HG03045 (cell line): ENCODE data around the gene MYO18B.

Source experiments
- ATAC-seq: cut with Tn5 transposase; IDR thresholded peaks from one replicate; pipeline ENCODE4 v1.9.1; 2021; ENCODE audit warnings: mild to moderate bottlenecking, moderate library complexity; ENCODE audit not compliant: unreplicated experiment

Gene MYO18B

DNA sequence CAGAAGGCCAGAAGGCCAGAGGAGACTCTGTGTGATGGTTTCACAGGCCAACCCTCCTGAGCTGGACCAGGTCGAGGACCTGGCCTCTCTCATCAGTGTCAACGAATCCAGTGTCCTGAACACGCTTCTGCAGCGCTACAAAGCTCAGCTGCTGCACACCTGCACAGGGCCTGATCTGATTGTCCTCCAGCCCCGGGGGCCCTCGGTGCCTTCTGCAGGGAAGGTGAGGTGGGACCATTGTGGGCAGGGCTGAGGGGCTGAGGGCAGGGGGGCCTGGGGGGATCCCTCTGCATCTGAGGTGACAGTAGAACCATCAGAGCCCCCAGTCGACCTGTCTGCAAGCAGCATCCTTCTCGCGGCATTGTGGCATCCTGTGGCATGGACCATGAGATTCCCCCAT, 30.3 kb downstream of the MYO18B start:
- no peak for ATAC-seq

DNA sequence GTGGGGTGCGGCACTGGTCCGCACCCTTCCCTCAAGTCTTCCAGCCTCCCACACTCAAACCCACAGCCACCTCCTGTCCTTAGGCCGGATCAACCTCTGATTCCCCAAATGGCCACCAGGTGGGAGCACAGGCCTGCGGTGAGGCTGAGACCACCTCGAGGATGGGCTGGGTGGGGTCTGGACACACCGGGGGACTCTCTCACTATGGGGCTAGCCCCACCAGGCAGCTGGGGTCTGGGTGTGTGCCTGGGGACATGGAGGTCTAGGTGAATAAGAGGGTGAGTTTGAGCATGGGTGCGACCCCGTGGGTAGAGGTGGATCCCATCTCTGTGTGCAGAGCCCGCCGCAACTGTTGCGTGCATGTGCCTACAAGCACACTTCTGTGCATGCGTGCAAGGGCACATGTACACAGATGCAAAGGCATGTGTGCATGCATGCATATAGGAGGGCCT, 32.6 kb downstream of the MYO18B start:
- ATAC-seq: no peak

DNA sequence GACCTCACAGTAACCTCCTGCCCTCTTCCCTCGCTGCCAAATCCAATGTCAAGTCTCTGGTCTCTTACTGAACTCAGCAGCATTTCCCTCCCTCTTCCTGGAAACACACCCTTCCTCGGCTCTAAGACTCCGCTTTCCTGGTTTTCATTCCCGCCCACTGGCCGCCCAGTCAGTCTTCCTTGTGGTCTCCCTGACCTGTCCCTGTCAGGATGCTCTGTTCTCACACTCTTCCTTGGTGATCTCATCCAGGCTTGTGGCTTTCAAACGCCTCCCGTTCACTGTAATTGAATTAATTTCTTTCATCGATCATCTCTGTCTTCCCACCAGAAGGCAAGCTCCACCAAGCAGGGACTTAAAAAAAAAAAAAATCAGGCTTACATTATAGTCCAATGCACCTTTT, 33.5 kb downstream of the MYO18B start:
- no peak for ATAC-seq

DNA sequence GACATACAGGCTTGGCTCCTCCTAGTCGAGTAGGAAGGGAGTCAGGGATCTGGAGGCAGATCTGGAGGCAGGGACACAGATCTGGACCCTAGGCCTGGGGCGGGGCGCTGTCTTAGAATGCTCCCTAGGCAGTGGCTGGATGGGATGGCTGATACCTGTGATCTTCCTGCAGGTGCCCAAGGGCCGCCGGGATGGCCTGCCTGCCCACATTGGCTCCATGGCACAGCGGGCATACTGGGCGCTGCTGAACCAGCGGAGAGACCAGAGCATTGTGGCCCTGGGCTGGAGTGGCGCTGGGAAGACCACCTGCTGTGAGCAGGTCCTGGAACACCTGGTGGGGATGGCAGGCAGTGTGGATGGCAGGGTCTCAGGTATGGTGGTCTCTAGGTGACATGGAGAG, 35.4 kb downstream of the MYO18B start:
- no peak for ATAC-seq

DNA sequence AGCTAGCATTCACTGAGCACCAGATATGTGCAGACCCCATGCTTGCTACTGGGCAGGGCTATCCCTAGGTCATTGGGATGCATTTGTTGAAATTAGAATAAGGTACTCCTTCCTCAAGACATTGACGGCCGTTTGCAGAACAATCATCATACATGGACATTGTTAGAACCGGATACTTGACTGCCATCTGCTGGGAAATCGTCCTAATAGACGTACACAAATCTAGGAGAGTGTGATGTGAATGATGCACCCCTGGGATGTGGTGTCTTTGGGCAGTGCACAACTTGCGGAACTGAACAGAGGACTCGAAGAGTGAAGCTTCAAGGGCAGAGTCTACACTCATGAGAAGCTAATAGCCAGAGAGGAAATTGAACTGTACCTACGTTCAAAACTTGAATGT, 35.9 kb downstream of the MYO18B start:
- ATAC-seq: no peak

DNA sequence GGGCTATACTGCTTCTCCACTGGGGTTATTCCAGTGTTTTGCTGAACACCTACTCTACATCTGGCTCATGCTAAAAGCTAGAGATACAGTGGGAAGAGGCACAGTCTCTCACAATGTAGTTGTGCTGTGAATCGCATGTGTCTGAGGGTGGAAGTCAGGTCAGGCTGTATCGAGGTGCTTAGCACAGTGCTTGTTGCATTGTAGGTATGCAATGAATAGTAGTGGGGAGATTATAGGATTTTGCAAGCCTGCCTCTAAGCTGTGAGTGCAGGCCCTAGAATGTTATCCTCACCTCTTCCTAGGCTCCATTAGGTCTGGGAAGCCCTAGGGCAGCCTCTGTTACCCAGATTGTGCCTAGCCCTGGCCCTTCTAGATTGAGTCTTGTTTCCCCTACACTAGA, 37.4 kb downstream of the MYO18B start:
- ATAC-seq: no peak

DNA sequence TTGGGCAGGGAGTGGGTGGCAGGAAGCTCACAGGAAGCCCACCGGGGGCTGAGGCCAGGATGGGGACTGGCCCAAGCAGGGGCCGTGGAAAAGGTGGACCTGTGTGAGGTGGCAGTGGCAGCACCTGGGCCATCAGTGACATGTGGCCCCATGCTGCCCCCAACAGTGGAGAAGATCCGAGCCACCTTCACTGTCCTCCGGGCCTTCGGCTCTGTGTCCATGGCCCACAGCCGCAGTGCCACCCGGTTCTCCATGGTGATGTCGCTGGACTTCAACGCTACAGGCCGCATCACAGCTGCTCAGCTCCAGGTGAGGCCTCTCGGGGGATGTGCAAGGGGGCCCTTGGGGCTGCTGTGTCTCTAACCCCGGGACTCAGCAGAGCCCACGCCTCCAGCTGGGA, 37.9 kb downstream of the MYO18B start:
- no peak for ATAC-seq

DNA sequence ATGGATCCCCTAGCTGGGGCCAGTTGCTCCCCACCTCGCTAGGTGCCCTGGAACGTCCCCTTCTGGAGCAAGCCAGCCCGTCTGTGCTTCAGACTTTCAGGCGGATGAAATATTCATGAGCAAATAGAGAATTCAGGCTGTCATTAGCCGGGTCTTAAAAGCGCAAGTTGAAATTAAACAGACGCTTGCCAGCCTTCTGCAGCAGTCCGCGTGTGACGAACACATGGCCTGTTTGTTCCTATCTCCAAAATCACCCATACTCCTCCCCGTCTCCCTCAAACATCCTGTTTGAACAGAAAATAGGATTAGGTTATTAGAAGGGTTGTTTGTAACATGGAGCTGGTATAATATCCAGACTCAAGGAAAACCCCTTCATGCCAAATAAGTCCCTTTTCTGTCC, 38.7 kb downstream of the MYO18B start:
- ATAC-seq: no peak

DNA sequence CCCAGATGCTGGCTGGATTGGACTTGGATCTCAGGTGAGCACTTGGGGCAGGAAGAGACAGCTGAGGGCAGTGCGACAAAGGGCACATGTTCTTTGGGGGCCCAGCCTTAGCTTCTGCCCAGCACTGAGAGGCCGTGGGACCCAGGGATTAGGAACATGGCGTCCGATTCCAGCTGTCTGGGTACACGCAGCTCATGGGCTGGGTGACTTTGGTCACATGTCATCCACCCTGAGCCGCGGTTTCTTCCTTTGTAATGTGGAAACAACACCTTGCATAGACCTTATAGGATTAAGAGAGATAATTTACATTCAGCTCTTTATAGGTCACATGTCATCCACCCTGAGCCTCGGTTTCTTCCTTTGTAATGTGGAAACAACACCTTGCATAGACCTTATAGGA, 39.8 kb downstream of the MYO18B start:
- no peak for ATAC-seq

DNA sequence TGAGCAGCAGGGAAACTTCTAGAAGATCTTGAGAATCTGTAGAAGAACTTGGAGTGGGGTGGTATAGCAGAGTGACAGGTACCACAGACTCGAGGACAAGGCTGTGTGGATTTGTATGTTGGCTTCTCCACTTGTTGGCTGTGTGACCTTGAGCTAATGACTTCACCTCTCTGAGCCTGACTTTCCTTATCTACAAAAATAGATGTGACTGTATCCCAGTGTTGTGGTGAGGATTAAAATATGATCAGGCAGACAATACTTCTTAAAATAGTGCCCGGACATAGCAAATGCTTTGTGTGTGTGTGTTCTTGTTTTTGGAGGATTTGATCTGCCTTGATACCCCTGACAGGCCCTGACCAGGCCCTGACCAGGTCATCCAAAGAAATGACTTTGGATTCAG, 40.8 kb downstream of the MYO18B start:
- no peak for ATAC-seq

DNA sequence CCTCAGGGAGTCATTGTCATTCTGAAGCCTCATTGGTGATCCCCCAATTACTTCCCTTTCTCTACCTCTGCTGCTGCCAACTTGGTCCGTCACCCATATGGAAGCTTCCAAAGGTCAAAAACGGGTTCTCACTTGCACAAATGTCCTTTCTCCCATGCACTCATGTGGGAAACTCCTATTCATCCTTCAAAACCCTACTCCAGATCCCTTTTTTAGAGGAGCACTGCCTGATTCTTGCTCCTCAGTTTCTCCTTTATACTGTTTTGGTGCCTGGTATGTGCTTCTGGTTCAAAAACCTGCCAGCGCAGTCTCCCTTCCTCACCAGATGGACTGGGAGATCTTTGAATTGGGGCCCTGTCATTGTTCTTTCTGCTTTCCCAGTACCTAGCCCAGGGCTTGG, 41.9 kb downstream of the MYO18B start:
- ATAC-seq: no peak

DNA sequence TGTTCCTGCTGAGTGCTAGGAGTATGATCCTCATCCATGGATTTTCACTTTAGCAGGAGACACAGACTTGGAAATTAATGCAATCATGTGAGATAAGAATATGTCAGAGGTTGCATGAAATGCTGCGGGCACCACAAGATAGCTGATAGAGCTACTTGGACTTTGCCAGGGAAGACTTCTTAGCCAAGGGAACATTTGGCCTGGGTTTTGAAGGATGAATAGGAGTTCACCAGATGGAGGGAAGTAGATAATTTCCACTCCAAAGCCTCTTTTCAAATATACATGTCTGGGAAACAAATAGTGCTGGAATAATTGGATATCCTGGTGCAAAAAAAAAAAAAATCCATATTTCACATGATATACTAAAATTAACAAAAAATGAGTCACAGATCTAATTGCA, 44.2 kb downstream of the MYO18B start:
- ATAC-seq: no peak

DNA sequence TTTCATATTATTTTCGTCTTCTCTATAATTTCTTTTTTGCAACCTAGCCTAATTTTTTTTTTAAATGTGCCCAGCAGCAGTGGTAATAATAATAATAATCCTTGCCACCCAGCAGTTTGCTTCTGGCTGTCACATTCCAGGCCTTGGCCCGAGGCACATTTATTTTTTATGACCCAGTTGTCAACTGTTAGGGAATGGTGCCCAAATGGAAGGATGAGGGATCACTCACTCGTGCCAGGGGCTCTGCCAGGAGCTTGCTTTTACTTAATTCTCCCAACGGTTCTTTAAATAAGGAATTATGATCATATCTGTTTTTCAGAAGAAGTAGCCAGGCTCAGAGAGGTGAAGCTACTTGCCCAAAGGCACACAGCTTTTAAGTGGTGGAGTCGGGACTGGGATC, 49.6 kb downstream of the MYO18B start:
- no peak for ATAC-seq

DNA sequence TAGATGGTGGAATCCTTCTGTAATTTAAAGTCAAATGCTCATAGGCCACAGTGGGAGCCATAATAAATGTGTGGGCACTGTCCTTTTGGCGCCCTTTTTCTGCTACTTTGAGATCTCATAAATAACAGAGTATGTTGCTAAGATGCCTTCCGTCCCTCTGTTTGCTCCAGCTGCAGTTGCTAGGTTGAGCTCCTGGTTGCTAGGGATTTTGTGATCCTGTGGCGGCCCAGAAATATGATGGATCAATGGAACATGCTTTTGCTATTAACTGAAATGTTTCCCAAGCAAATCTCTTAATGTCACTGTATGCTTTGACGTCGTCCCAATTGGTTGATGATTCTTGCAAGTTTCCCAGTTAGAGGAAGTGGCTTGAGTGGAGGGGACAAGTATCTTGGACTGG, 53.5 kb downstream of the MYO18B start:
- ATAC-seq: no peak

DNA sequence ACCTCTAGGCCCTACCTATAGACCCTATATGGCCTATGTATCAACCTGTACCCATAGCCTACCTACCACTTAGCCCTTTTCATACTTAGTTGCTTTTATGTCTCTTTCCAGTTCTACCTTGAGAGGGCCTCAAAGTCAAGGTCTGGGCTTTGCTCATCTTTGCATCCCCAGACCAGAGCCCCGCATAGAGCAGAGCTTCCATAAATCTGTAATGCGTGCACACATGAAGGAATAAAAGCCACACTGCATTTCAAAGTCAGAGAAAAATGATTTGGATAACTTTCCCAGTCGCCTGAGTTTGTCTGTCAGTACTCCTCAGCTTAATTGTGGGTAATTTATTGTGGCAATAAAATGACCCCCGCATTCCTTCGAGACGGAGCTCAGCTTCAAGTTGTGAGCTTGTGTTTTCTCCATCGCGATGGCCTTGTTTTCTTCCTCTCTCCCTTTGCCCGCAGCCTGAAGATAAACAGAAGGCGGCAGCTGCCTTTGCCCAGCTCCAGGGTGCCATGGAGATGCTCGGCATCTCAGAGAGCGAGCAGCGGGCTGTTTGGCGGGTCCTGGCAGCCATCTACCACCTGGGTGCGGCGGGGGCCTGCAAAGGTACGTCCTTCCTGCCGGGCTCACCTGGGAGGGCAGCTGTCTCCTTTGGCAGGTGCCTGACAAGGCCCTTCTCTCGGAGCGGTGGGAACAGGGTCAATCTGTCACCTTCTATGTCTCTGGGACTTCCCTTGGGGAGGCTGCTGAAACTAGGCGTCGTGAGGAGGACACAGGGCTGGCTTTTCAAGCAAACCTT, 55.7 kb downstream of the MYO18B start:
- ATAC-seq: no peak

DNA sequence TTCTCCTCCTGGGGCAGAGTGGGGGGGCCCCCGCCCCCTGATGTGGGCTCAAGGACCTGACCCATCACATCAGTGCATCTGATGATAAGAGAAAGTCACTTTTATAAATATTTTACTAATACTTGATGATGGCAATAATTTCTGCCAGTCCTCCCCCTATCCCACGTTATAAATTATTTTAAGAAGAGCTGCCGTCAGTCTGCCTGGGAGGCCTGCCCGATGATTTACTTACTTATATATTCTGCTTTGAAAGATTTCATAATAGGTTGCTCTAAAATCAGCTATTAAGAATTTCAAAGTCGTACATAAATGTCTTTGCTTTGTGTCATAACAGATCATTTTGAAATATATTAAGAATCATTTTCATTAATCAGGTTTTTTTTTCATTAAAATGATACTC, 58.8 kb downstream of the MYO18B start:
- no peak for ATAC-seq

DNA sequence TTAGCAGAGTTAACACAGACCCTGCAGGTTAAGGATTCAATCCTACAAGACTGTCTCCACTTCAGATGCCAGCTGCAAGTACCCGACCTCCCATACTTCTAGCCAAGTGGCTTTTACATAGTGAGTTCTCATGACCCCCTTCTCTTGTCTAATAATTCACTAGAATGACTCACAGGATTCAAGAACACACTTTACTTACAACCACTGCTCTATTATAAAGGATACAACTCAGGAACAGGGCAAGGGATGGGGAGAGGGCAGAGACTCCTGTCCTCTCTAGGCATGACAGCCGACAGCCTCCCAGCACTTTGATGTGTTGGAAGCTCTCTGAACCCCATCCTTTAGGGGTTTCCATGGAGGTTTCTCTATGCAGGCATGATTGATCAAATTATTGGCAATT, 60.0 kb downstream of the MYO18B start:
- no peak for ATAC-seq

DNA sequence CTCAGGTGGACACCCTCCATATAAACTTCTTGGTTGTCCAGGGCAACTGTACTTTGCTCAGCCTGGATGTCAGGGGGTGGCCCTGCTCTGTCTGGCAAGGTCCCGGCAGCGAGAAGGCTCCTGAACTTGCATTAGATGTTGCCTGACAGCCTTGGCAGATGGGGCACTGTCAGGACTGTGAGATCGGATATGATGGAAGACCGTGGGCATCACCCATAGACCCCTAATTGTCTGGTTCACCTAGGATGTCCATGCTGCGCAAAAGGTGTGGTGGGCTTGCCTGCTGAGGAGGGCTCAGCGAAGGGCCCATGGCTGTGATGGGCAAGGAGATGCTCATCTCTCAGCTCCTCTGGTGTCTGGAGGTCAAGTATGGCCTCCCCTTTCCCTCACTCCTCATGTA, 62.7 kb downstream of the MYO18B start:
- no peak for ATAC-seq

DNA sequence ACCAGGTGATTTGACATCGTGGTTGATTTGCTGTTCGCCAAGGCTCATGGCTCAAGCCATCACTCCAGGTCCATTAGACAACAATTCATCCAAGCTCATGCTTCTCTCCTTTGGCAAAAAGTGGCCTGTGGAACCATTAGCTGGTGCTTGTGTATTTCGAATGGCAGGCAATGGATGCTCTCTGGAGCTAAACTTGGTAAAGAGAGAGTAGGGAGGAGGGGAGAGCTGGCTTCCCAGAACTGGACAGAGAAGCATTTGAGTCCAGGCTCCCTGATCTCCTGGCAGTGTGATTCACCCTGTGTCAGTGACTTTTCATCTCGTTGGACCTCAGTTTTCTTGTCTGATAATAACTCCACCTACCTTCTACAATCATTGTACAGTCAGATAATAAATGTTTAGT, 64.6 kb downstream of the MYO18B start:
- no peak for ATAC-seq

DNA sequence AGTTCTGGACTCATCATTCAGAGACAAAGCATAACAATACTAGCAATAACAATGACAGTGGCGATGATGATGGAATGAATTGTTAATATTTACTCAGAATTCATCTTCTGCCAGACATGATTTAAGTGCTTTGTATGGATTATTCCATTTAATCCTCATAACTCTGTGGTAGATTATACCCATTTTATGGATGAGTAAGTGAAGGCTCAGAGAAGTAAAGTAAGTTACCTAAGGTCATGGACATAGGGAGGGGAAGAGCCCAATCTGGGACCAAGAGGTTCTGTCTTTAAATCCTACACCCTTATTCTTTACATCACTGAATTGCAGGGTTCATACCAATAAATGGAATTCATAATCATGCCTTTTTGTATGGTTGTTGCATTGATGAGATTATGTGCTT, 72.7 kb downstream of the MYO18B start:
- ATAC-seq: no peak

DNA sequence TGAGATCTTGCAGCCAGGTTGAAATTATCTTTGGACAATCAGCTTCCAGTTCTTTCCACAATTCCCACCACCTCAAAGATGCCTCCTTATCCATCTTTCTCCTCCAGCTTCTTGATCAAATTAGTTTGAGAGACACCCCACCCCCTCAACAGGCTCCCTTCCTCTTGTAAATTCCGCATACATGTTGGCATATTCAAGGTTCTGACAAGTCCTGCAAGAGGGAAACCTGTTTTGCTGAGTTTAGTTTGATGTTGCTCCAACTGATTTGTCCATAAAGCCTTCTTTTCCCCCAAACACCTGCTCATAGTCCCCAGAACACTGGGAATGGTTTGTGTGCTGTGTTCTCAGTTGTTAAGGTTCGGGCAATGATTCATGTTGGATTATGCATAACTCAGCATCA, 73.6 kb downstream of the MYO18B start:
- no peak for ATAC-seq

DNA sequence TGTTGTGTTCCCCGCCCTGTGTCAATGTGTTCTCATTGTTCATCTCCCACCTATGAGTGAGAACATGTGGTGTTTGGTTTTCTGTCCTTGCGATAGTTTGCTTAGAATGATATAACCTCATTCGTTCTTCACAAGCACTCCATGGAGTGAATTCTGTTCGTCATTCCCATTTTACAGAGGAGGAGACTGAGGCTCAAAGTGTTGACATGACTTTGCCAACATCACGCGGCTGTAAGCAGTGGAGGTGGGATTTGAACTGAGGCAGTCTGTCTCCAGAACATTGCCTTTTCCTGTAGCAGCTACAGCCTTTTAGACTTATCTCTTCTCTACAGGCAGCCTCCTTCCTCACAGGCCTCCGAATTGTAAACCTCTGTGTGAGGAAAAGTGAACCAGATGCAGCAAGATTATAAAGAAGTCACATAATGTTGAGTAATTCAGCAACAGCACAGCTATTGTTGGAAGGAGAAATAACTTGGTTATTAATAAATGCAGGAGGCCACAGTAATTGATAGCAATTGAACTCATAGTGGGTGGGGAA, 74.6 kb downstream of the MYO18B start:
- ATAC-seq: no peak
